ENCODE data around the gene TMEM218.

GRCh38 chr11:125124618-125124992 is 13.2 kb upstream of the TMEM218 start:
- no peak for TF ChIP-seq CTCF (IDR thresholded peaks at IDR 0.05; ENCODE audit: control extremely low read depth in 1 of 3, insufficient read depth in 1 of 3, low read depth in 1 of 3, low read length in 3 of 3)
- TF ChIP-seq KDM1A (IDR thresholded peaks at IDR 0.05; ENCODE audit: borderline replicate concordance, low read length): no peak
- TF ChIP-seq ZNF274 (IDR thresholded peaks at IDR 0.05; ENCODE audit: borderline replicate concordance, extremely low read depth, low read length): no peak
- TF ChIP-seq SUZ12 (IDR thresholded peaks at IDR 0.05; ENCODE audit: low read length): no peak
- TF ChIP-seq KDM5A (IDR thresholded peaks at IDR 0.05; ENCODE audit: low read length): no peak
- TF ChIP-seq MAX (IDR thresholded peaks at IDR 0.05): no peak
- no peak for TF ChIP-seq JUND (IDR thresholded peaks at IDR 0.05; ENCODE audit: low read length)
- no peak for TF ChIP-seq RFX5 (IDR thresholded peaks at IDR 0.05; ENCODE audit: borderline replicate concordance, low read depth, low read length)
- no peak for TF ChIP-seq SIN3A (conservative IDR thresholded peaks at IDR 0.05 in 1 of 2, IDR thresholded peaks at IDR 0.05 in 1 of 2; ENCODE audit: low read depth in 1 of 2, low read length in 2 of 2)
- TF ChIP-seq POLR2A (IDR thresholded peaks at IDR 0.05; ENCODE audit: control extremely low read depth in 1 of 2, low read depth in 2 of 2, low read length in 2 of 2): no peak
- TF ChIP-seq JUN (IDR thresholded peaks at IDR 0.05; ENCODE audit: low read depth, low read length): no peak
